Sigmoid colon (tissue), 7 donors: Measurements from ENCODE around the gene ARHGEF28. TPM values are rescaled to one million over a fixed set of nuclear protein-coding genes. Genes with fewer than 3 reads are reported as not detected.

ENCODE experiments used
- DNase-seq: peaks from one replicate; pipeline ENCODE4 v3.0.0-alpha.2; 2019
- H3K27ac ChIP-seq, 4 donors: fragments of 200-600 bp; sonication (generic); one replicate each; pipeline ENCODE4 v1.5.1; 2016 to 2019; ENCODE audit warnings: mild to moderate bottlenecking in 1 of 4
- H3K27me3 ChIP-seq, 3 donors: fragments of 200-600 bp; sonication (generic); one replicate each; pipeline ENCODE4 v1.5.1; 2019; ENCODE audit warnings: mild to moderate bottlenecking in 1 of 3
- H3K36me3 ChIP-seq, 4 donors: fragments of 200-600 bp; sonication (generic); one replicate each; pipeline ENCODE4 v1.5.1; 2016 to 2019
- H3K4me1 ChIP-seq, 4 donors: fragments of 200-600 bp; sonication (generic); one replicate each; pipeline ENCODE4 v1.5.1; 2017 to 2019
- H3K4me3 ChIP-seq, 4 donors: fragments of 200-600 bp; sonication (generic); one replicate each; pipeline ENCODE4 v1.5.1; 2017 to 2019; ENCODE audit warnings: mild to moderate bottlenecking in 2 of 4, moderate library complexity in 1 of 4
- H3K9me3 ChIP-seq, 4 donors: fragments of 200-600 bp in 3 of 4; sonication (generic) in 3 of 4; one replicate each; pipeline versions ENCODE4 v1.5.1 to v1.6.1; 2013 to 2019
- EP300 ChIP-seq, 4 donors: sonication (generic); formaldehyde crosslinking; IDR thresholded peaks; one replicate each; pipeline ENCODE4 v1.6.1; 2017; ENCODE audit warnings: antibody characterized with exemption in 4 of 4
- POLR2A ChIP-seq, 2 donors: fragments of 450-650 bp; IDR thresholded peaks; one replicate each; pipeline ENCODE4 v1.6.1; 2016; ENCODE audit warnings: antibody characterized with exemption in 2 of 2, mild to moderate bottlenecking in 2 of 2, moderate library complexity in 2 of 2
- POLR2AphosphoS5 ChIP-seq, 4 donors: sonication (generic); formaldehyde crosslinking; IDR thresholded peaks; one replicate each; pipeline ENCODE4 v1.6.1; 2017; ENCODE audit warnings: antibody characterized with exemption in 4 of 4
- WGBS, 2 donors: extraction: QIAGEN DNeasy Blood & Tissue Kit; methylation state at CpG; one replicate each; pipeline ENCODE4 v1.1.7; 2013; 5-methylcytosine and 5-hydroxymethylcytosine counted together
- intact Hi-C: fragments of 100-400 bp; cut with DNase I; formaldehyde crosslinking; loops from one replicate; pipeline ENCODE4 v1.15.1; 2023
- polyA plus RNA-seq, 3 donors: library from polyadenylated mRNA; stranded (reverse); fragments of 200-250 nt; gene quantifications; one replicate each; pipeline ENCODE4 v1.2.3, GENCODE V29; 2013
- total RNA-seq, 4 donors: library from RNA; depleted of rRNA; stranded (reverse); fragments of >200 nt; gene quantifications; one replicate each; pipeline ENCODE4 v1.1.0, GENCODE V29; 2016
- TF ChIP-seq, protein P1 (sequence below), 4 experiments: fragments of 450-650 bp in 3 of 4; fragments of 200-600 bp in 1 of 4; IDR thresholded peaks; one replicate each; pipeline ENCODE4 v1.5.1; 2016 to 2019; ENCODE audit warnings: antibody characterized with exemption in 4 of 4, mild to moderate bottlenecking in 3 of 4, moderate library complexity in 2 of 4
- donor health status: healthy with polysubstance abuse.
- donor health status: Bipolar disorder and iron deficiency.
- donor health status: healthy.

The ARHGEF28 gene
- total and polyA plus RNA-seq, 7 donors = 3.0 to 6.9 (median 3.7) TPM

DNA sequence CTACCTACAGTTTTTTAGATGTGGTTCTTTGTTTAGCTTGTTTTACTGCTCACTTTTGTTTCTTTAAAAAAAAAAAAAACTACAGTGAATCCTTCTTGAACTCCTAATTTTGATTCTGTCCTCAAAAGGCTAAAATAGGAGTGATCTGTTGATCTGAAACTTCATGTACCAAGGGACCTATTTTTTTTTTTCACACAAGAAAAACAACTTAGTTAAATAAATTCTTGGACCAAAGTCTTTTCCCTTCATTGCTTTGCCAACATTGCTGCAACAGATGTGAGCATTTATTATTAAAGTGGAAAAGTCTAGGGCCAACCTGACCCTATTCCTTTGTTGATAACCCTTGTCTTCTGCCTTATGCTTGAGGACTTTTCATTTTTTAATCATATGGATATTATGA lies 236.8 kb downstream of the ARHGEF28 start:
- Histone ChIP-seq H3K9me3 (no peaks in the 10 kb centered on the region), H3K4me1 (no peaks in the 10 kb centered on the region), H3K27me3 (no peaks in the 10 kb centered on the region), H3K27ac (no peak overlapping the region), H3K36me3 (no peaks in the 10 kb centered on the region), H3K4me3 (no peak overlapping the region)
- intact Hi-C loops = no loop called here
- DNase-seq = no peak
- TF ChIP-seq EP300 (IDR thresholded peaks at IDR 0.05) (no peak), POLR2A (IDR thresholded peaks at IDR 0.05) (no peak), POLR2AphosphoS5 (IDR thresholded peaks at IDR 0.05) (no peak)
- TF ChIP-seq, protein P1, sequence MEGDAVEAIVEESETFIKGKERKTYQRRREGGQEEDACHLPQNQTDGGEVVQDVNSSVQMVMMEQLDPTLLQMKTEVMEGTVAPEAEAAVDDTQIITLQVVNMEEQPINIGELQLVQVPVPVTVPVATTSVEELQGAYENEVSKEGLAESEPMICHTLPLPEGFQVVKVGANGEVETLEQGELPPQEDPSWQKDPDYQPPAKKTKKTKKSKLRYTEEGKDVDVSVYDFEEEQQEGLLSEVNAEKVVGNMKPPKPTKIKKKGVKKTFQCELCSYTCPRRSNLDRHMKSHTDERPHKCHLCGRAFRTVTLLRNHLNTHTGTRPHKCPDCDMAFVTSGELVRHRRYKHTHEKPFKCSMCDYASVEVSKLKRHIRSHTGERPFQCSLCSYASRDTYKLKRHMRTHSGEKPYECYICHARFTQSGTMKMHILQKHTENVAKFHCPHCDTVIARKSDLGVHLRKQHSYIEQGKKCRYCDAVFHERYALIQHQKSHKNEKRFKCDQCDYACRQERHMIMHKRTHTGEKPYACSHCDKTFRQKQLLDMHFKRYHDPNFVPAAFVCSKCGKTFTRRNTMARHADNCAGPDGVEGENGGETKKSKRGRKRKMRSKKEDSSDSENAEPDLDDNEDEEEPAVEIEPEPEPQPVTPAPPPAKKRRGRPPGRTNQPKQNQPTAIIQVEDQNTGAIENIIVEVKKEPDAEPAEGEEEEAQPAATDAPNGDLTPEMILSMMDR (IDR thresholded peaks at IDR 0.05) = no peak

DNA sequence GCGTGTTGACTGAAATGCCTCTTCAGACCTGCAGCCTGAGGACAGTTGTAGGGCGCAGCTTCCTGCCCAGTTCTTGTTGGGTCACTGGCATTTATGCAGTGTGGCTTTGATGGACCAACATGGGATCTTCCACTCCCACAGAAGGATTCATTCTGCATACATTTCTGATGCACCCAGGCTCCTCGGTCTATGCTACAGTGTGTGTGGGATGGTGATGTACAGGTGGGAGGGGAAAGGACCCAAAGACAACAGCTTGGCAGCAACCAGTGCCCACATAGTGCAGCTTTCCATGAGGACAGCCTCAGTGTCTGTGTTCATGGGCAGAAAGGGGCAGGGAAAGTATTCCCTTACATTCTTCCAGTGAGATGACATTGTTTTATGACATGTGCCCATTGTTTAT lies 237.9 kb downstream of the ARHGEF28 start:
- Histone ChIP-seq H3K27ac (no peak overlapping the region), H3K36me3 (no peaks in the 10 kb centered on the region), H3K4me1 (no peaks in the 10 kb centered on the region), H3K27me3 (no peaks in the 10 kb centered on the region), H3K4me3 (no peak overlapping the region), H3K9me3 (no peaks in the 10 kb centered on the region)
- DNase-seq = no peak
- intact Hi-C loops = no loop called here
- TF ChIP-seq POLR2AphosphoS5 (IDR thresholded peaks at IDR 0.05) (no peak), POLR2A (IDR thresholded peaks at IDR 0.05) (no peak), EP300 (IDR thresholded peaks at IDR 0.05) (no peak)
- TF ChIP-seq, protein P1 (IDR thresholded peaks at IDR 0.05) = no peak
- 91 to 94% methylated on average over 3 of the region's 3 CpGs for WGBS, 2 donors

DNA sequence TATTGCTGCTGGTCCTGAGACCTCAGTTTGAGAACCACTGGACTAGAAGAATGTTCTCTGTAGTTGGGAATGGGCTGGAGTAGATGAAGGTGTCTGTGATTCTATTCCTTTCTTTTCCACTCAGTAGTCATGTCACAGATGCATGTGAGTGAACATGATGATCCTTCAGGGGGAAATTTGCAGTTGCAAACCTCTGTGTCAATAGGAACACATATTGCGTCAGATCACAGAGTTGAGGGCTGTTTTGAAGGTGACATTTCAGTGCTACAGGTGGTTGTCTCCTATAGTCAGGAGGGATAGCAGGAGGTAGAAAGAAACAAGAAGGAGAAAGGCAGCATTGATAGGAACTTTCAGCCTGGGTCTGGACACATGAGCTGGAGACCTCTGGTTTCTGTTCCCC lies 239.3 kb downstream of the ARHGEF28 start:
- intact Hi-C loops = no loop called here
- 91 to 95% methylated on average over 1 of the region's 1 CpG for WGBS, 2 donors
- DNase-seq = no peak
- no peak overlapping the region for H3K4me3 ChIP-seq
- H3K36me3 ChIP-seq = no peaks in the 10 kb centered on the region
- TF ChIP-seq POLR2AphosphoS5 (IDR thresholded peaks at IDR 0.05) = no peak
- TF ChIP-seq EP300 (IDR thresholded peaks at IDR 0.05) = no peak
- TF ChIP-seq, protein P1 (IDR thresholded peaks at IDR 0.05) = no peak
- TF ChIP-seq POLR2A (IDR thresholded peaks at IDR 0.05) = no peak
- no peaks in the 10 kb centered on the region for H3K4me1 ChIP-seq
- H3K9me3 ChIP-seq = no peaks in the 10 kb centered on the region
- no peaks in the 10 kb centered on the region for H3K27me3 ChIP-seq
- no peak overlapping the region for H3K27ac ChIP-seq

DNA sequence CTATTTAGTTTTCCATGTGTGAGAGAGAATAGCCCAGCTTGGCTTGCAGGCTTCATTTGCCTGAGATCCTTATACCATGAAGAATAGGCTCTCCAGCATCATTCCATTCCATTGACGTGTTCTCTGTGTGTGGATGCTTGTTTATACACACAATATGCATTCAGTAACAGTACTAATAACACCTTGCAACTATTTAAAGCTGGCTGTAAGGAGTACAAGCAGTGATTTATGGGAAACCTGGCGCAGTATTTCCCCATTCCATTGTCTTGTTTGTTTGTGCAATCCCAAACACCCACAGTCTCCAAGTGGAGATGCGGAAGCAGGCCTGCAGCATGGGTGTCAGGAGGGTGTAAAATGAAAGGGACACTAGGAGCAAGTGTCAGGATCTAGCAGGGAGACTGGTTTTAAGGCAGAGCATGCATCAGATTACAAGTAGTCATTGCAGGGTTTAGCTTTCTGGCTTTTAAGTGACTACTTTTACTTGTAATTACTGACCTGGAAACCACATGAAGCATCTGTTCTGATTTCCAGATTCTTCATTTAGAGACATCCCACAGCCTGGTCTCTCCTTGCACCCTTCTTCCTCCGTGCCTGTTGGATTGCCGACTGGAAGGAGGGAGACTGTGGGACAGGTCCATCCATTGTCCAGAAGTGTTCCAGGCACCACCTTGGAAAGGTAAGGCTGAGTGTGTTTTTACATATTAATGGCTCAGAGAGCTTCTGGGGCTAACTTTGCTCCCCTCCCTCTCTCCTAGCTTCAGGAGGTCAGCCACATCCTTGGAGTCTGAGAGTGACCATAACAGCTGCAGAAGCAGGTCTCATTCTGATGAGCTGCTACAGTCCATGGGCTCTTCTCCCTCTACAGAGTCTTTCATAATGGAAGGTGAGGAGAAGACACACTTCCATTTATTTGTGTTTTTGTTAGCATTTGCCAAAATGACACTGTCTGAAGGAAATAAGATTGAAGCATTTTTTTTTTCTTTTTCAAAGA lies 241.6 kb downstream of the ARHGEF28 start:
- H3K4me3 ChIP-seq = no peak overlapping the region
- whole genome bisulfite sequencing, 2 donors = 80 to 89% methylated on average over 5 of the region's 5 CpGs
- no peak for DNase-seq
- no peaks in the 10 kb centered on the region for H3K9me3 ChIP-seq
- no peaks in the 10 kb centered on the region for H3K4me1 ChIP-seq
- TF ChIP-seq EP300 (IDR thresholded peaks at IDR 0.05) (no peak), POLR2A (IDR thresholded peaks at IDR 0.05) (no peak), POLR2AphosphoS5 (IDR thresholded peaks at IDR 0.05) (no peak)
- TF ChIP-seq, protein P1 (IDR thresholded peaks at IDR 0.05) = no peak
- no peaks in the 10 kb centered on the region for H3K27me3 ChIP-seq
- H3K27ac ChIP-seq = no peak overlapping the region
- H3K36me3 ChIP-seq = no peaks in the 10 kb centered on the region
- intact Hi-C loops = no loop called here
